Measurements from ENCODE around the gene DUSP23. TPM values are rescaled to one million over a fixed set of nuclear protein-coding genes. Genes with fewer than 3 reads are reported as not detected.

DUSP23 gene
- 48.7 to 79.3 TPM (median 76.6 TPM) in 5 replicates for total RNA-seq (2022; extraction: Qiagen RNA extraction)

DNA sequence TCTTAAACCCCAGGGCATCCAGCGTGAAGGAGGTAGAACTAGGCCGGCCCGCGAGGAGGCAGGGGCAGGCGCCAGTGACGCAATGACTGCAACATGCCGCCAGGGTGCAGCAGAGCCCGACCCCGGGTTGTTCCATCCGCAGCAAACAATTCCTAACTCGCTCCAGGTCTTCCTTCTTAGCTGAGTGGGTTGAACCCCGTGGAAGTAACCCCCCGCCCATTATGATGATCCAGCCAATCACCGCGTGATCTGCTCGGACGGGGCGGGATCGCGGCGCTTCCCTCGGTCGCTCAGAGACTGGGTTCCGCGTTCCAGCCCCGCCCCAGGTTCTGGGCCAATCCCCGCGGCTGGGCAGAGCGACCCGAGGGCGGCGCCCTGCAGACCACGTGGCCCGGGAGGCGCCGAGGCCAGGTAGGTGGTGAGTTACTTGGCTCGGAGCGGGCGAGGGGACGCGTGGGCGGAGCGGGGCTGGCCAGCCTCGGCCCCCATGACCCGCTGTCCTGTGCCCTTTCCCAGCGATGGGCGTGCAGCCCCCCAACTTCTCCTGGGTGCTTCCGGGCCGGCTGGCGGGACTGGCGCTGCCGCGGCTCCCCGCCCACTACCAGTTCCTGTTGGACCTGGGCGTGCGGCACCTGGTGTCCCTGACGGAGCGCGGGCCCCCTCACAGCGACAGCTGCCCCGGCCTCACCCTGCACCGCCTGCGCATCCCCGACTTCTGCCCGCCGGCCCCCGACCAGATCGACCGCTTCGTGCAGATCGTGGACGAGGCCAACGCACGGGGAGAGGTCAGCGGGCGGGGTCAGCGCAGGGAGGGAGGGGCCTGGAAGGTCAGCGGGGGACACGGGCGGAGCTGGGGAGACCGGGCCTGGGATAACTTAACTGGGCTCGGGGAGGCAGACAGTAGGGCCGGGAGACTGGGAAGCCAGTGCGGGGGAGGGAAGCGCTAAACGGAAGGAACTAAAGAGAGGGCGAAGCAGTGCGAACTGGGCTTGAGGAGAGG, at the start of gene DUSP23:
TSS of gene DUSP23 (plus strand) at position 380 of the 1,000 bp plus-strand sequence. CDS start at position 519, 139 bp downstream.

DNA sequence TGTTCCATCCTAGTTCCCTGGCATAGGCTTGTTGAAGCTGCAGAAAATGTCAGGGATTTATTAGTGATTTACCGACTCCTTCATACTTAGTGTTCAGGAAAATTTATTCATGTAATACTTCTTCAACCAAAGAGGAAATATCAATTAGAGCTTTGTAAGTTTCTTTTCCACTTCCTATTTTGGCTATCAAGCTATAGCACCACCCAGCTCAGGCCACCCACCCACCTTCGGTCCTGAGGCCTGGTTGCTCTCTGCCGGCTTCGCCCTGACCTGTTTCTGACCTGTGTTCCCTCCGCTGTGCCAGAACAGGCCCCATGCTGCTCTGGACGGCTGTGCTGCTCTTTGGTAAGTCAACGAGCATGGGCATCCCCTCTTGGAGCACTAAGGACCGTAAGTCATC, 21.3 kb downstream of the DUSP23 start, which contains the start of gene FCRL6:
TSS of gene FCRL6 (plus strand) at position 250 of the 400 bp plus-strand sequence. CDS start at position 315, 65 bp downstream.

DNA sequence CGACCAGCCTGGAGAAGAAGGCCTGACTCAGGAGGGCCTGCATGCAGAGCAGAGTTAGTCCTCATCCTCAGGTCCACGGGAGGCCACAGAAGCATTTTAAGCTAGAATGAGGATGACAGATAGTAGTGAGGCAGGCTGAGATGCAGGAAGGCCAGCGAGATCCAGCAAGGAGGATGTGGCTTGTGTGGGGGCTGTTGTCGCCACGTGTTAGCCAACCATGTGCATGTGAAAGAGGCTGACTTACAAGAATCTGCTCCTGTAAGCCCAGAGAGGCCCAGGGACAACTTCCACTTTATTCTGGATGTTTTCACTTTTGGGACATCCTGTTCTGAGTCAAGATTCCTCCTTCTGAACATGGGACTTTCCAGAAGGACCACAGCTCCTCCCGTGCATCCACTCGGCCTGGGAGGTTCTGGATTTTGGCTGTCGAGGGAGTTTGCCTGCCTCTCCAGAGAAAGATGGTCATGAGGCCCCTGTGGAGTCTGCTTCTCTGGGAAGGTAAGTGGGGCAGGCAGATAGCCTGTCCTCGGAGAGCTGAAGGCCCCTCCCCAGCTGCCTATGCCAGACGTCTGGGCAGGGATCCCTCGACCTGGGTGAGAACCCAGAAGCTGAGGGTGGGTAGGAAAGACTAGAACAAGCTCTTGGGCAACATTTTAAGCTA, 45.8 kb downstream of the DUSP23 start, which contains the start of gene SLAMF8:
TSS of gene SLAMF8 (plus strand) at position 433 of the 661 bp plus-strand sequence. CDS start at position 459, 26 bp downstream.

Other genes with a start within 250 kb of the DUSP23 start
- gene OR10J5, start 245.0 kb upstream of the DUSP23 start, total RNA-seq (2022; extraction: Qiagen RNA extraction), result not detected in 5 replicates
- not detected in 5 replicates for gene APCS, start 193.1 kb upstream of the DUSP23 start, total RNA-seq (2022; extraction: Qiagen RNA extraction)
- not detected in 5 replicates for gene CRP, start 66.4 kb upstream of the DUSP23 start, total RNA-seq (2022; extraction: Qiagen RNA extraction)
- gene FCRL6, start 21.4 kb downstream of the DUSP23 start, total RNA-seq (2022; extraction: Qiagen RNA extraction), result not detected in 5 replicates
- 0.03 TPM in 1 of 5 replicates, not detected in the others for gene SLAMF8, start 45.9 kb downstream of the DUSP23 start, total RNA-seq (2022; extraction: Qiagen RNA extraction)
- 0.05 TPM in 2 of 5 replicates, not detected in the others for gene VSIG8, start 81.7 kb downstream of the DUSP23 start, total RNA-seq (2022; extraction: Qiagen RNA extraction)
- gene CFAP45, start 119.2 kb downstream of the DUSP23 start, total RNA-seq (2022; extraction: Qiagen RNA extraction), result 0.61 to 0.79 TPM (median 0.73 TPM) in 5 replicates
- gene TAGLN2, start 144.5 kb downstream of the DUSP23 start, total RNA-seq (2022; extraction: Qiagen RNA extraction), result 1,030 to 1,080 TPM (median 1,063 TPM) in 5 replicates
- gene IGSF9, start 164.7 kb downstream of the DUSP23 start, total RNA-seq (2022; extraction: Qiagen RNA extraction), result 0.17 to 0.29 TPM (median 0.22 TPM) in 5 replicates
- 0.13 to 0.83 TPM (median 0.40 TPM) in 5 replicates for gene SLAMF9, start 173.3 kb downstream of the DUSP23 start, total RNA-seq (2022; extraction: Qiagen RNA extraction)